Keratinocyte (primary cell): ENCODE data around the gene CDK3. TPM values are rescaled to one million over a fixed set of nuclear protein-coding genes. Genes with fewer than 3 reads are reported as not detected.

Experiments used
- DNase-seq: peaks from one replicate; pipeline ENCODE4 v3.0.0-alpha.2; 2011; ENCODE audit warnings: low read depth, missing footprints, low spot score
- FAIRE-seq: peaks from 2 replicates; lab custom pipeline; 2011; peaks lifted over from hg19 to GRCh38; lab: Jason Lieb, UNC
- H2AFZ ChIP-seq: 2 replicates; pipeline ENCODE4 v1.6.0; 2012; ENCODE audit warnings: low read length, control low read depth, inconsistent platforms; ENCODE audit not compliant: control insufficient read depth
- H3K27ac ChIP-seq: 2 replicates; pipeline ENCODE4 v1.5.1; 2011; ENCODE audit warnings: low read length; ENCODE audit not compliant: control insufficient read depth, insufficient read depth
- H3K27me3 ChIP-seq: 3 replicates; pipeline ENCODE4 v1.6.0; 2011; ENCODE audit warnings: low read length; ENCODE audit not compliant: control insufficient read depth, insufficient read depth; ENCODE audit errors: extremely low read depth
- H3K36me3 ChIP-seq, 2 experiments: 2 replicates in 1 of 2; 3 replicates in 1 of 2; pipeline ENCODE4 v1.5.1; 2011; ENCODE audit warnings: low read length in 2 of 2, mild to moderate bottlenecking in 1 of 2; ENCODE audit not compliant: control insufficient read depth in 2 of 2, insufficient read depth in 2 of 2; ENCODE audit errors: extremely low read depth in 1 of 2
- H3K4me1 ChIP-seq: 3 replicates; pipeline ENCODE4 v1.5.1; 2011; ENCODE audit warnings: low read length; ENCODE audit not compliant: control insufficient read depth, insufficient read depth; ENCODE audit errors: extremely low read depth
- H3K4me2 ChIP-seq: 3 replicates; pipeline ENCODE4 v1.6.0; 2011; ENCODE audit warnings: low read depth, low read length; ENCODE audit not compliant: control insufficient read depth, insufficient read depth; ENCODE audit errors: extremely low read depth
- H3K4me3 ChIP-seq, 3 experiments: fragments of 200-600 bp in 1 of 3; sonication (generic) in 1 of 3; 2 replicates in 2 of 3; 3 replicates in 1 of 3; pipeline ENCODE4 v1.5.1; 2011 to 2016; ENCODE audit warnings: low read length in 3 of 3, mild to moderate bottlenecking in 3 of 3, control low read depth in 2 of 3, inconsistent platforms in 1 of 3, low read depth in 1 of 3, mixed read lengths in 1 of 3, mixed run types in 1 of 3, moderate library complexity in 1 of 3; ENCODE audit not compliant: control insufficient read depth in 2 of 3, insufficient read depth in 2 of 3; ENCODE audit errors: extremely low read depth in 1 of 3
- H3K79me2 ChIP-seq: 2 replicates; pipeline ENCODE4 v1.6.0; 2012; ENCODE audit warnings: low read length; ENCODE audit not compliant: control insufficient read depth, insufficient read depth
- H3K9ac ChIP-seq: 3 replicates; pipeline ENCODE4 v1.6.0; 2011; ENCODE audit warnings: low read length; ENCODE audit not compliant: control insufficient read depth, insufficient read depth; ENCODE audit errors: extremely low read depth
- H3K9me1 ChIP-seq: 3 replicates; pipeline ENCODE4 v1.6.0; 2011; ENCODE audit warnings: low read length; ENCODE audit not compliant: control insufficient read depth, insufficient read depth; ENCODE audit errors: extremely low read depth
- H3K9me3 ChIP-seq: 2 replicates; pipeline ENCODE4 v1.5.1; 2012; ENCODE audit warnings: low read depth, low read length; ENCODE audit not compliant: control insufficient read depth
- H4K20me1 ChIP-seq: 3 replicates; pipeline ENCODE4 v1.6.0; 2011; ENCODE audit warnings: low read length; ENCODE audit not compliant: control insufficient read depth, insufficient read depth; ENCODE audit errors: extremely low read depth
- CTCF ChIP-seq, 3 experiments: IDR thresholded peaks in 1 of 3; conservative IDR thresholded peaks in 1 of 3; optimal IDR thresholded peaks in 1 of 3; 2 replicates in 2 of 3; 3 replicates in 1 of 3; pipeline versions ENCODE3 to v1.5.1; 2011; ENCODE audit warnings: low read length in 3 of 3, mild to moderate bottlenecking in 3 of 3, moderate library complexity in 2 of 3, control low read depth in 1 of 3, inconsistent platforms in 1 of 3; ENCODE audit not compliant: insufficient read depth in 2 of 3; ENCODE audit errors: extremely low read depth in 1 of 3
- EZH2 ChIP-seq: IDR thresholded peaks from one replicate; pipeline ENCODE4 v1.6.1; 2012; ENCODE audit warnings: inconsistent platforms, mild to moderate bottlenecking, low read length, moderate library complexity
- dilution Hi-C: fragments of 300-500 bp; cut with MboI; formaldehyde crosslinking; loops from one replicate; pipeline ENCODE4 v1.7.0; 2020; ENCODE audit warnings: low sequenced_read_pairs; ENCODE audit not compliant: extremely low pct_ligation_motif_present
- polyA plus RNA-seq, 5 experiments: library from polyadenylated mRNA; depleted of rRNA in 3 of 5; stranded (reverse) in 3 of 5; stranded (forward) in 1 of 5; unstranded in 1 of 5; fragments of >200 nt; gene quantifications; 1 replicate in 1 of 5; 2 replicates in 3 of 5; 3 replicates in 1 of 5; pipeline versions ENCODE4 v1.2.1 to v1.2.3, GENCODE V29; 2011 to 2012; ENCODE audit warnings: missing spikeins in 2 of 5, low read depth in 1 of 5, low replicate concordance in 1 of 5

Gene CDK3
- polyA plus RNA-seq, 1 donor (not counting 4 experiments of a cell fraction or from before 2014, with no cell fraction given) = 1.8 TPM

- no peak overlapping the region for H3K27ac ChIP-seq
- H3K4me3 ChIP-seq = no peak overlapping the region
- H2AFZ ChIP-seq = no peak overlapping the region
- H3K27me3 ChIP-seq = no peaks in the 10 kb centered on the region
- no peaks in the 10 kb centered on the region for H4K20me1 ChIP-seq
- peaks cover 27% of the 10 kb centered on the region for H3K4me1 ChIP-seq
- no peak for TF ChIP-seq EZH2
- TF ChIP-seq CTCF (optimal IDR thresholded peaks at IDR 0.05 in 1 of 3, IDR thresholded peaks at IDR 0.05 in 1 of 3, conservative IDR thresholded peaks at IDR 0.05 in 1 of 3; ENCODE audit: extremely low read depth in 1 of 3, insufficient read depth in 2 of 3, low read length in 3 of 3) = no peak
- peaks cover 7% of the 10 kb centered on the region for H3K79me2 ChIP-seq
- dilution Hi-C loops = no loop called here
- H3K9me1 ChIP-seq = peaks cover 3% of the 10 kb centered on the region
- H3K4me2 ChIP-seq = no peak overlapping the region
- DNase-seq (no peak), FAIRE-seq (no peak)
- H3K9me3 ChIP-seq = no peaks in the 10 kb centered on the region
- no peak overlapping the region for H3K9ac ChIP-seq
- peaks cover 23 to 47% of the 10 kb centered on the region in 2 experiments for H3K36me3 ChIP-seq
Measured at GRCh38 chr17:76051561-76051960, 50.9 kb downstream of the CDK3 start.

- Histone ChIP-seq H4K20me1 (no peaks in the 10 kb centered on the region), H3K9ac (peak overlapping the region; percentile 81), H3K9me1 (peaks cover 3% of the 10 kb centered on the region), H2AFZ (no peak overlapping the region), H3K9me3 (no peaks in the 10 kb centered on the region), H3K79me2 (peaks cover 7% of the 10 kb centered on the region), H3K4me3 (peak overlapping the region; percentile 11 to 72 (median 55)), H3K27me3 (no peaks in the 10 kb centered on the region), H3K4me2 (peak overlapping the region; percentile 99), H3K27ac (peak overlapping the region; percentile 99), H3K4me1 (peaks cover 27% of the 10 kb centered on the region), H3K36me3 (peaks cover 19 to 46% of the 10 kb centered on the region in 2 experiments)
- DNase-seq (peak; percentile 38), FAIRE-seq (peak; percentile 20)
- no peak for TF ChIP-seq CTCF (optimal IDR thresholded peaks at IDR 0.05 in 1 of 3, IDR thresholded peaks at IDR 0.05 in 1 of 3, conservative IDR thresholded peaks at IDR 0.05 in 1 of 3; ENCODE audit: extremely low read depth in 1 of 3, insufficient read depth in 2 of 3, low read length in 3 of 3)
- no peak for TF ChIP-seq EZH2
- dilution Hi-C loops = no loop called here
Measured at GRCh38 chr17:76053246-76054111, 52.8 kb downstream of the CDK3 start.
